ENCODE results near the gene MLANA.

GRCh38 chr9:5866685-5867084 lies 24.0 kb upstream of the MLANA start:
- TF ChIP-seq POLR2AphosphoS5 (IDR thresholded peaks at IDR 0.05) (no peak), CTCF (IDR thresholded peaks at IDR 0.05) (no peak), POLR2A (IDR thresholded peaks at IDR 0.05) (no peak), EP300 (IDR thresholded peaks at IDR 0.05) (no peak)
